GM12891 (cell line): ENCODE results near the gene DECR2.

Source experiments
- POLR2A ChIP-seq: IDR thresholded peaks from 2 replicates; pipeline ENCODE4 v1.6.1; 2011; ENCODE audit warnings: low read depth, low read length, control low read depth
- POLR2AphosphoS5 ChIP-seq: IDR thresholded peaks from 2 replicates; pipeline ENCODE4 v1.6.1; 2011; ENCODE audit warnings: low read depth, low read length, control low read depth

DNA sequence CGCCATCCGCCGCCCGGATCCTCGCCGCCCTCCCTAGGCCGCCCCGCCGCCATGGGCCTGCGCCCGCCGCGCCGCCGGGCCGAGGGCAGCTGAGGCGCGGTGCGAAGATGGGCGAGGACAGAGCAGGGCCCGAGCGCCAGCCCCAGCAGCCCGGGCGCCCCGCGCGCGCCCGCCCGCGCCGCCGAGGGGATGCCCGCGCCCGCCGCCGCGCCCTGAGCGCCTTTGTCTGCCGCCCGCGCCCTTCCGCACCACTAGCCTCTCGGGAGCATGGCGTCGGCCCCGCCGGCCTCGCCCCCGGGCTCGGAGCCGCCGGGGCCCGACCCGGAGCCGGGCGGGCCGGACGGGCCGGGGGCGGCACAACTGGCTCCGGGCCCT lies 24.0 kb downstream of the DECR2 start:
- no peak for TF ChIP-seq POLR2AphosphoS5
- TF ChIP-seq POLR2A: no peak
